HepG2 (cell line): ENCODE results near the gene ZFAND3. TPM values are rescaled to one million over a fixed set of nuclear protein-coding genes. Genes with fewer than 3 reads are reported as not detected.

Source experiments
- ATAC-seq: fragments of 200-7000 bp; cut with Tn5 transposase; 3 replicates; pipeline ENCODE4 v1.9.1; 2020; ENCODE audit warnings: mild to moderate bottlenecking, moderate library complexity
- BruUV-seq: library from RNA; stranded (reverse); fragments of 400-500 nt; replicated peaks from 2 replicates; lab custom pipeline; 2021; lab: Mats Ljungman, UMichigan
- CTCF ChIA-PET: fragments of 300-600 bp; formaldehyde crosslinking; extraction: SDS; loops from one replicate; lab custom pipeline; 2021; ENCODE audit warnings: low total read pairs, inconsistent platforms, low intra/inter-chr PET ratio; lab: Yijun Ruan, JAX
- POLR2A ChIA-PET: fragments of 350-600 bp; sonication (Branson Sonifier 250); formaldehyde crosslinking; loops from one replicate; lab custom pipeline; 2020; ENCODE audit warnings: antibody characterized with exemption, inconsistent platforms; lab: Yijun Ruan, JAX
- DNase-seq: peaks from one replicate; pipeline ENCODE4 v3.0.0-alpha.2; 2015; ENCODE audit warnings: low spot score
- FAIRE-seq: peaks from 3 replicates; lab custom pipeline; 2011; peaks lifted over from hg19 to GRCh38; lab: Jason Lieb, UNC
- H2AFZ ChIP-seq: one replicate; pipeline ENCODE4 v1.6.1; 2011; ENCODE audit warnings: low read length, inconsistent platforms
- H3K27ac ChIP-seq: fragments of 300-600 bp; 3 replicates; pipeline ENCODE4 v1.8.0; 2011; ENCODE audit warnings: mixed run types, mild to moderate bottlenecking, mixed read lengths, low read length, inconsistent platforms; ENCODE audit not compliant: insufficient read depth; ENCODE audit errors: extremely low read length
- H3K27me3 ChIP-seq, 2 experiments: fragments of 200-600 bp in 1 of 2; 2 replicates in 1 of 2; 3 replicates in 1 of 2; pipeline versions ENCODE4 v1.6.0 to v1.8.0; 2011; ENCODE audit warnings: low read length in 2 of 2, mild to moderate bottlenecking in 2 of 2, moderate library complexity in 2 of 2, inconsistent platforms in 1 of 2; ENCODE audit not compliant: insufficient read depth in 2 of 2, control insufficient read depth in 1 of 2
- H3K36me3 ChIP-seq, 2 experiments: fragments of 200-600 bp in 1 of 2; replicated peaks in 1 of 2; 2 replicates in 1 of 2; 3 replicates in 1 of 2; pipeline versions ENCODE4 v1.5.1 to v1.8.0; 2011; ENCODE audit warnings: low read length in 2 of 2, inconsistent platforms in 1 of 2; ENCODE audit not compliant: insufficient read depth in 2 of 2, control insufficient read depth in 1 of 2
- H3K4me1 ChIP-seq: 2 replicates; pipeline ENCODE4 v1.5.1; 2012; ENCODE audit warnings: low read length, inconsistent platforms; ENCODE audit not compliant: insufficient read depth
- H3K4me2 ChIP-seq: 2 replicates; pipeline ENCODE4 v1.6.0; 2011; ENCODE audit warnings: low read depth, low read length, inconsistent platforms
- H3K4me3 ChIP-seq, 3 experiments: fragments of 200-600 bp in 1 of 3; sonication (generic), shearing (Covaris generic) in 1 of 3; replicated peaks in 1 of 3; 2 replicates each; pipeline ENCODE4 v1.5.1; 2011 to 2016; ENCODE audit warnings: low read length in 3 of 3, inconsistent platforms in 2 of 3, low read depth in 2 of 3, mild to moderate bottlenecking in 2 of 3, control low read depth in 1 of 3, mixed read lengths in 1 of 3; ENCODE audit not compliant: insufficient read depth in 1 of 3
- H3K79me2 ChIP-seq: one replicate; pipeline ENCODE4 v1.6.1; 2011; ENCODE audit warnings: low read length, inconsistent platforms; ENCODE audit not compliant: insufficient read depth
- H3K9ac ChIP-seq: 2 replicates; pipeline ENCODE4 v1.6.0; 2011; ENCODE audit warnings: mild to moderate bottlenecking, low read depth, low read length, inconsistent platforms; ENCODE audit not compliant: insufficient read depth
- H3K9me3 ChIP-seq: 2 replicates; pipeline ENCODE4 v1.5.1; 2012; ENCODE audit warnings: mild to moderate bottlenecking, low read length
- H4K20me1 ChIP-seq: 2 replicates; pipeline ENCODE4 v1.6.0; 2011; ENCODE audit warnings: inconsistent platforms, mild to moderate bottlenecking, low read length, moderate library complexity; ENCODE audit not compliant: insufficient read depth
- AGO1 ChIP-seq: fragments of 200-400 bp; formaldehyde crosslinking; IDR thresholded peaks from 2 replicates; pipeline ENCODE4 v1.6.1; 2017; ENCODE audit warnings: mild to moderate bottlenecking, low read depth, low read length, moderate library complexity; ENCODE audit not compliant: poor library complexity, severe bottlenecking
- EP300 ChIP-seq, 3 experiments: sonication (generic) in 1 of 3; formaldehyde crosslinking in 1 of 3; IDR thresholded peaks; 2 replicates each; pipeline versions ENCODE4 v1.5.1 to v1.6.1; 2011 to 2020; ENCODE audit warnings: low read depth in 2 of 3, low read length in 2 of 3, borderline replicate concordance in 1 of 3, improper control_type of control experiment in 1 of 3, mild to moderate bottlenecking in 1 of 3, missing genetic modification reagents in 1 of 3, moderate library complexity in 1 of 3
- GABPA ChIP-seq, 2 experiments: IDR thresholded peaks; 2 replicates each; pipeline ENCODE4 v1.6.1; 2011 to 2016; ENCODE audit warnings: low read depth in 2 of 2, low read length in 1 of 2, missing biosample characterization in 1 of 2, missing genetic modification characterization in 1 of 2
- HMG20A ChIP-seq: IDR thresholded peaks from 2 replicates; pipeline ENCODE4 v1.6.1; 2016; ENCODE audit warnings: borderline replicate concordance
- HNRNPL ChIP-seq: fragments of 200-400 bp; formaldehyde crosslinking; IDR thresholded peaks from 2 replicates; pipeline ENCODE4 v1.6.1; 2017; ENCODE audit warnings: mild to moderate bottlenecking, low read depth, low read length
- NCOR1 ChIP-seq: fragments of 200-600 bp; sonication (generic); IDR thresholded peaks from 2 replicates; pipeline ENCODE4 v1.7.0; 2017; ENCODE audit warnings: antibody characterized with exemption, low read length, borderline replicate concordance
- SOX6 ChIP-seq, 2 experiments: fragments of 450-650 bp in 1 of 2; sonication (generic) in 1 of 2; formaldehyde crosslinking in 1 of 2; IDR thresholded peaks; 2 replicates each; pipeline versions ENCODE4 v1.4.0 to v1.6.1; 2017 to 2020; ENCODE audit warnings: antibody characterized with exemption in 1 of 2, mild to moderate bottlenecking in 1 of 2, missing genetic modification reagents in 1 of 2
- ZNF225 ChIP-seq: sonication (generic); formaldehyde crosslinking; IDR thresholded peaks from 2 replicates; pipeline ENCODE4 v1.4.0; 2020; ENCODE audit warnings: mild to moderate bottlenecking, missing genetic modification reagents
- ZNF333 ChIP-seq: sonication (generic); formaldehyde crosslinking; IDR thresholded peaks from 2 replicates; pipeline ENCODE4 v1.4.0; 2020; ENCODE audit warnings: mild to moderate bottlenecking, missing genetic modification reagents, borderline replicate concordance
- ZSCAN21 ChIP-seq: sonication (generic); formaldehyde crosslinking; IDR thresholded peaks from 2 replicates; pipeline ENCODE4 v1.8.0; 2022; ENCODE audit warnings: mild to moderate bottlenecking, missing genetic modification reagents, moderate library complexity, borderline replicate concordance
- WGBS: methylation state at CpG from one replicate; pipeline ENCODE4 v1.1.6; 2017; ENCODE audit warnings: low lambda C conversion rate; 5-methylcytosine and 5-hydroxymethylcytosine counted together
- in situ Hi-C: cut with HindIII; loops from 2 replicates; pipeline ENCODE4 v1.10.0; 2017; ENCODE audit warnings: low pct_unique_long_range_greater_than_20kb; ENCODE audit not compliant: extremely low pct_ligation_motif_present
- intact Hi-C: fragments of 100-400 bp; cut with micrococcal nuclease; formaldehyde crosslinking; loops from one replicate; pipeline ENCODE4 v1.10.0; 2022; ENCODE audit not compliant: unreplicated experiment
- polyA plus RNA-seq, 8 experiments: library from polyadenylated mRNA; depleted of rRNA in 3 of 8; stranded (reverse) in 7 of 8; unstranded in 1 of 8; fragments of >200 nt; fragmentation: Illumina TruSeq in 4 of 8; extraction: Trizol in 4 of 8; gene quantifications; 2 replicates each; pipeline versions ENCODE4 v1.2.1 to v1.2.3, GENCODE V29; 2011 to 2016; ENCODE audit warnings: low read depth in 4 of 8, missing spikeins in 1 of 8, mixed read lengths in 1 of 8; ENCODE audit not compliant: insufficient read depth in 1 of 8
- total RNA-seq, 5 experiments: library from RNA; depleted of rRNA; stranded (reverse); fragments of >200 nt; fragmentation: Illumina TruSeq; extraction: Trizol; gene quantifications; 2 replicates each; pipeline ENCODE4 v1.2.3, GENCODE V29; 2016; ENCODE audit warnings: low read depth in 1 of 5
- TF ChIP-seq, protein P1 (sequence below): sonication (generic); formaldehyde crosslinking; IDR thresholded peaks from 2 replicates; pipeline ENCODE4 v1.8.1; 2023; ENCODE audit warnings: mild to moderate bottlenecking, missing genetic modification reagents
- TF ChIP-seq, protein P2 (sequence below): sonication (generic); formaldehyde crosslinking; IDR thresholded peaks from 2 replicates; pipeline ENCODE4 v1.4.0; 2020; ENCODE audit warnings: missing genetic modification reagents, low read depth, mild to moderate bottlenecking, borderline replicate concordance
- TF ChIP-seq, protein P3 (sequence below): IDR thresholded peaks from 2 replicates; pipeline ENCODE4 v1.6.1; 2018; ENCODE audit warnings: missing genetic modification reagents, mild to moderate bottlenecking, missing compliant biosample characterization
- TF ChIP-seq, protein P4 (sequence below): sonication (generic); formaldehyde crosslinking; IDR thresholded peaks from 2 replicates; pipeline ENCODE4 v1.8.1; 2023; ENCODE audit warnings: missing genetic modification reagents, inconsistent platforms, borderline replicate concordance
- TF ChIP-seq, protein P5 (sequence below): sonication (generic); formaldehyde crosslinking; IDR thresholded peaks from 2 replicates; pipeline ENCODE4 v1.8.0; 2022; ENCODE audit warnings: mild to moderate bottlenecking, missing genetic modification reagents, moderate library complexity
- TF ChIP-seq, protein P6 (sequence below): sonication (generic); formaldehyde crosslinking; IDR thresholded peaks from 2 replicates; pipeline ENCODE4 v1.4.0; 2020; ENCODE audit warnings: low read depth, mild to moderate bottlenecking, missing genetic modification reagents

Gene ZFAND3
- total and polyA plus RNA-seq, 2 of the 13 experiments (the other 11 are each of a cell fraction or from before 2014, with no cell fraction given): 16.4 to 17.1 TPM

DNA sequence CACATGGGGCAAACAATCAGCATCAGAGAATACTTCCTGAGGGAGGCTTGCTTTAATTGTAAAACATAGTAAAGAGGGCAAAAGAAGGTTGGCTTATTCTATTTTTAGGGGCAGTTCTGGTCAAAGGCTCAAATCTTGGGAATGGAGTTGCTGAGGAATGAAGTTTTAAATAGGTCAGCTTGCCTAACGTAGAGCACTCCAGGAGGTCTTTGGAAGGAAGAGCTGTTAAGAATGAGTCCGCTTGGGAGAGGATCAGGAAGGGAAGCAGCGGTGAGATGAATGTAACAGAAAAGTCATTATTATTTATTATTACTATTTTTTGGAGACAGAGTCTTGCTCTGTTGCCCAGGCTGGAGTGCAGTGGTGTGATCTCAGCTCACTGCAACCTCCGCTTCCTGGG, 108.7 kb downstream of the ZFAND3 start:
- in situ Hi-C loops: no loop called here
- DNase-seq: no peak
- BruUV-seq: no TSS peak
- Histone ChIP-seq H3K36me3 (no peaks in the 10 kb centered on the region; a peak in 1 of 5 replicates), H3K27me3 (no peaks in the 10 kb centered on the region), H2AFZ (no peak overlapping the region), H3K27ac (no peak overlapping the region), H3K9me3 (no peaks in the 10 kb centered on the region), H3K9ac (no peak overlapping the region), H4K20me1 (peaks cover 4% of the 10 kb centered on the region), H3K4me2 (no peak overlapping the region), H3K4me1 (peaks cover 56% of the 10 kb centered on the region), H3K4me3 (no peak overlapping the region), H3K79me2 (peaks cover 37% of the 10 kb centered on the region)
- POLR2A ChIA-PET: no interaction called here
- ATAC-seq: no peak
- intact Hi-C loops: no loop called here
- no peak for FAIRE-seq
- WGBS: 95% methylated on average over 4 of the region's 4 CpGs
- CTCF ChIA-PET: no interaction called here
- TF ChIP-seq AGO1: no peak
- TF ChIP-seq, protein P1, sequence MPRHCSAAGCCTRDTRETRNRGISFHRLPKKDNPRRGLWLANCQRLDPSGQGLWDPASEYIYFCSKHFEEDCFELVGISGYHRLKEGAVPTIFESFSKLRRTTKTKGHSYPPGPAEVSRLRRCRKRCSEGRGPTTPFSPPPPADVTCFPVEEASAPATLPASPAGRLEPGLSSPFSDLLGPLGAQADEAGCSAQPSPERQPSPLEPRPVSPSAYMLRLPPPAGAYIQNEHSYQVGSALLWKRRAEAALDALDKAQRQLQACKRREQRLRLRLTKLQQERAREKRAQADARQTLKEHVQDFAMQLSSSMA: no peak
- no peak for TF ChIP-seq SOX6 (IDR thresholded peaks at IDR 0.05)
- TF ChIP-seq SOX6 (CRISPR knock-in tag; IDR thresholded peaks at IDR 0.05): no peak
- TF ChIP-seq HNRNPL: no peak
- no peak for TF ChIP-seq ZNF225 (CRISPR knock-in tag)
- TF ChIP-seq, protein P2, sequence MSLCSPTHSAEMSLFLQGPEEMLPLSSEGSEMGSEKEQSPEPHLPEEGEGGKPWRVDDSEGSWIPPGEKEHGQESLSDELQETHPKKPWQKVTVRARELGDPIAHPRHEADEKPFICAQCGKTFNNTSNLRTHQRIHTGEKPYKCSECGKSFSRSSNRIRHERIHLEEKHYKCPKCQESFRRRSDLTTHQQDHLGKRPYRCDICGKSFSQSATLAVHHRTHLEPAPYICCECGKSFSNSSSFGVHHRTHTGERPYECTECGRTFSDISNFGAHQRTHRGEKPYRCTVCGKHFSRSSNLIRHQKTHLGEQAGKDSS: no peak
- TF ChIP-seq, protein P3, sequence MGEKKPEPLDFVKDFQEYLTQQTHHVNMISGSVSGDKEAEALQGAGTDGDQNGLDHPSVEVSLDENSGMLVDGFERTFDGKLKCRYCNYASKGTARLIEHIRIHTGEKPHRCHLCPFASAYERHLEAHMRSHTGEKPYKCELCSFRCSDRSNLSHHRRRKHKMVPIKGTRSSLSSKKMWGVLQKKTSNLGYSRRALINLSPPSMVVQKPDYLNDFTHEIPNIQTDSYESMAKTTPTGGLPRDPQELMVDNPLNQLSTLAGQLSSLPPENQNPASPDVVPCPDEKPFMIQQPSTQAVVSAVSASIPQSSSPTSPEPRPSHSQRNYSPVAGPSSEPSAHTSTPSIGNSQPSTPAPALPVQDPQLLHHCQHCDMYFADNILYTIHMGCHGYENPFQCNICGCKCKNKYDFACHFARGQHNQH: no peak
- no peak for TF ChIP-seq NCOR1
- no peak for TF ChIP-seq EP300 (IDR thresholded peaks at IDR 0.05; ENCODE audit: low read depth in 2 of 2, low read length in 2 of 2)
- TF ChIP-seq EP300 (CRISPR knock-in tag; IDR thresholded peaks at IDR 0.05; ENCODE audit: borderline replicate concordance): no peak
- TF ChIP-seq, protein P4, sequence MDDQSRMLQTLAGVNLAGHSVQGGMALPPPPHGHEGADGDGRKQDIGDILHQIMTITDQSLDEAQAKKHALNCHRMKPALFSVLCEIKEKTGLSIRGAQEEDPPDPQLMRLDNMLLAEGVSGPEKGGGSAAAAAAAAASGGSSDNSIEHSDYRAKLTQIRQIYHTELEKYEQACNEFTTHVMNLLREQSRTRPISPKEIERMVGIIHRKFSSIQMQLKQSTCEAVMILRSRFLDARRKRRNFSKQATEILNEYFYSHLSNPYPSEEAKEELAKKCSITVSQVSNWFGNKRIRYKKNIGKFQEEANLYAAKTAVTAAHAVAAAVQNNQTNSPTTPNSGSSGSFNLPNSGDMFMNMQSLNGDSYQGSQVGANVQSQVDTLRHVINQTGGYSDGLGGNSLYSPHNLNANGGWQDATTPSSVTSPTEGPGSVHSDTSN (CRISPR knock-in tag): no peak
- no peak for TF ChIP-seq ZSCAN21 (CRISPR knock-in tag)
- no peak for TF ChIP-seq HMG20A (CRISPR knock-in tag)
- TF ChIP-seq GABPA (IDR thresholded peaks at IDR 0.05; ENCODE audit: low read depth, low read length): no peak
- TF ChIP-seq GABPA (CRISPR knock-in tag; IDR thresholded peaks at IDR 0.05; ENCODE audit: low read depth): no peak
- TF ChIP-seq, protein P5, sequence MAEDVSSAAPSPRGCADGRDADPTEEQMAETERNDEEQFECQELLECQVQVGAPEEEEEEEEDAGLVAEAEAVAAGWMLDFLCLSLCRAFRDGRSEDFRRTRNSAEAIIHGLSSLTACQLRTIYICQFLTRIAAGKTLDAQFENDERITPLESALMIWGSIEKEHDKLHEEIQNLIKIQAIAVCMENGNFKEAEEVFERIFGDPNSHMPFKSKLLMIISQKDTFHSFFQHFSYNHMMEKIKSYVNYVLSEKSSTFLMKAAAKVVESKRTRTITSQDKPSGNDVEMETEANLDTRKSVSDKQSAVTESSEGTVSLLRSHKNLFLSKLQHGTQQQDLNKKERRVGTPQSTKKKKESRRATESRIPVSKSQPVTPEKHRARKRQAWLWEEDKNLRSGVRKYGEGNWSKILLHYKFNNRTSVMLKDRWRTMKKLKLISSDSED: no peak
- TF ChIP-seq ZNF333 (CRISPR knock-in tag): no peak
- TF ChIP-seq, protein P6, sequence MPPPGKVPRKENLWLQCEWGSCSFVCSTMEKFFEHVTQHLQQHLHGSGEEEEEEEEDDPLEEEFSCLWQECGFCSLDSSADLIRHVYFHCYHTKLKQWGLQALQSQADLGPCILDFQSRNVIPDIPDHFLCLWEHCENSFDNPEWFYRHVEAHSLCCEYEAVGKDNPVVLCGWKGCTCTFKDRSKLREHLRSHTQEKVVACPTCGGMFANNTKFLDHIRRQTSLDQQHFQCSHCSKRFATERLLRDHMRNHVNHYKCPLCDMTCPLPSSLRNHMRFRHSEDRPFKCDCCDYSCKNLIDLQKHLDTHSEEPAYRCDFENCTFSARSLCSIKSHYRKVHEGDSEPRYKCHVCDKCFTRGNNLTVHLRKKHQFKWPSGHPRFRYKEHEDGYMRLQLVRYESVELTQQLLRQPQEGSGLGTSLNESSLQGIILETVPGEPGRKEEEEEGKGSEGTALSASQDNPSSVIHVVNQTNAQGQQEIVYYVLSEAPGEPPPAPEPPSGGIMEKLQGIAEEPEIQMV (CRISPR knock-in tag): no peak
